ENCODE results near the gene CFAP107.
"Not testable (repeated sequence)": the region's sequence is repeated elsewhere in the genome, so short reads cannot be mapped to it uniquely, and the experiment has no call there.

The CFAP107 gene

GRCh38 chr1:12776801-12777557 is 31.0 kb downstream of the CFAP107 start:
- H3K4me3 ChIP-seq (ENCODE audit: low read depth, low read length): no peak overlapping the region

- no peak overlapping the region for H3K4me3 ChIP-seq (ENCODE audit: low read depth, low read length)
Measured at GRCh38 chr1:12778061-12778460, 32.1 kb downstream of the CFAP107 start.

- H3K4me3 ChIP-seq (ENCODE audit: low read depth, low read length): no peak overlapping the region
Measured at GRCh38 chr1:12778907-12779306, 32.9 kb downstream of the CFAP107 start.

GRCh38 chr1:12781488-12781887 is 35.5 kb downstream of the CFAP107 start:
- H3K4me3 ChIP-seq (ENCODE audit: low read depth, low read length): not testable (repeated sequence)

- H3K4me3 ChIP-seq (ENCODE audit: low read depth, low read length): not testable (repeated sequence)
Measured at GRCh38 chr1:12783783-12784182, 37.8 kb downstream of the CFAP107 start.

GRCh38 chr1:12784729-12785128 is 38.7 kb downstream of the CFAP107 start:
- not testable (repeated sequence) for H3K4me3 ChIP-seq (ENCODE audit: low read depth, low read length)

GRCh38 chr1:12791097-12791496 is 45.1 kb downstream of the CFAP107 start, which contains the start of gene PRAMEF1:
Gene PRAMEF1 (plus strand): TSS chr1:12791397. CDS start chr1:12793228, 1,831 bp downstream.
- H3K4me3 ChIP-seq (ENCODE audit: low read depth, low read length): not testable (repeated sequence)

- H3K4me3 ChIP-seq (ENCODE audit: low read depth, low read length): no peak overlapping the region
Measured at GRCh38 chr1:12798911-12799310, 52.9 kb downstream of the CFAP107 start.

GRCh38 chr1:12799730-12800129 is 53.7 kb downstream of the CFAP107 start:
- no peak overlapping the region for H3K4me3 ChIP-seq (ENCODE audit: low read depth, low read length)

- H3K4me3 ChIP-seq (ENCODE audit: low read depth, low read length): no peak overlapping the region
Measured at GRCh38 chr1:12809933-12810332, 63.9 kb downstream of the CFAP107 start.

GRCh38 chr1:12810691-12811408 is 64.8 kb downstream of the CFAP107 start:
- no peak overlapping the region for H3K4me3 ChIP-seq (ENCODE audit: low read depth, low read length)

GRCh38 chr1:12811409-12811784 is 65.4 kb downstream of the CFAP107 start:
- no peak overlapping the region for H3K4me3 ChIP-seq (ENCODE audit: low read depth, low read length)

All from iPS-11a (cell line).